ENCODE results near the gene RPS6KA4.

The RPS6KA4 gene

DNA sequence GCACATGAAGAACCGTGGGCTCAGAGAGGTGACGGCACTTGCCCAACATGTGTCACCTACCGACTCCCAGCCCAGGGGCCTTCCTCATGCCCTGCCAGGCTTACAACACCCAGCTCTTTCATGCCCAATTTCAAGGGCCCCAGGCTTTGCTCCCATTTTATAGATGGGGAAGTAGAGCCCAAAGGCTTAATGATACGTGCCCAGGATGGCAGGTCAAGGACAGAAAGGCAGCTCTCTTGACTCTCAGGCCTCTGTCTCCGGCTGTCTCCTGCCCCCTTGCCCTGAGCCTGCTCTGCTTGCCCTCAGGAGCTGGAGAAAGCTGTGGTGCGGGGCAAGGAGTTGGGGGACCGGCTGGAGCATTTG lies 10.0 kb upstream of the RPS6KA4 start:
- TF ChIP-seq, protein P1, sequence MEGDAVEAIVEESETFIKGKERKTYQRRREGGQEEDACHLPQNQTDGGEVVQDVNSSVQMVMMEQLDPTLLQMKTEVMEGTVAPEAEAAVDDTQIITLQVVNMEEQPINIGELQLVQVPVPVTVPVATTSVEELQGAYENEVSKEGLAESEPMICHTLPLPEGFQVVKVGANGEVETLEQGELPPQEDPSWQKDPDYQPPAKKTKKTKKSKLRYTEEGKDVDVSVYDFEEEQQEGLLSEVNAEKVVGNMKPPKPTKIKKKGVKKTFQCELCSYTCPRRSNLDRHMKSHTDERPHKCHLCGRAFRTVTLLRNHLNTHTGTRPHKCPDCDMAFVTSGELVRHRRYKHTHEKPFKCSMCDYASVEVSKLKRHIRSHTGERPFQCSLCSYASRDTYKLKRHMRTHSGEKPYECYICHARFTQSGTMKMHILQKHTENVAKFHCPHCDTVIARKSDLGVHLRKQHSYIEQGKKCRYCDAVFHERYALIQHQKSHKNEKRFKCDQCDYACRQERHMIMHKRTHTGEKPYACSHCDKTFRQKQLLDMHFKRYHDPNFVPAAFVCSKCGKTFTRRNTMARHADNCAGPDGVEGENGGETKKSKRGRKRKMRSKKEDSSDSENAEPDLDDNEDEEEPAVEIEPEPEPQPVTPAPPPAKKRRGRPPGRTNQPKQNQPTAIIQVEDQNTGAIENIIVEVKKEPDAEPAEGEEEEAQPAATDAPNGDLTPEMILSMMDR (IDR thresholded peaks at IDR 0.05), result no peak

DNA sequence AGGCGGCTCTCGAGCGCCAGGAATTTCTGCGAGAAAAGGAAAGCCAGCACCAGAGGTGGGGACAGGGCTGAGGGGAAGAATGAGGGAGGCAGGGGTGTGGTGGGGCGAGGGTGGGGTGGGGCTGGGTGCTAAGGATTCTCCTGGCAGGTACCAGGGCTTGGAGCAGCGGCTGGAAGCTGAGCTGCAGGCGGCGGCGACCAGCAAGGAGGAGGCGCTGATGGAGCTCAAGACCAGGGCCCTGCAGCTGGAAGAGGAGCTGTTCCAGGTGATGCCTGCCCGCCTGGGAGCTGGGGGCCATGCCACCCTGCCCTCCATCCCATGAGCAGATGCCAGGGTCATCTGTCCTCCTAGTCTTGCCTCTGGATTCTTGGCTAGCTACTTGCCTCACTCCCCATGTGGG lies 9.6 kb upstream of the RPS6KA4 start:
- TF ChIP-seq, protein P1 (IDR thresholded peaks at IDR 0.05), result no peak

DNA sequence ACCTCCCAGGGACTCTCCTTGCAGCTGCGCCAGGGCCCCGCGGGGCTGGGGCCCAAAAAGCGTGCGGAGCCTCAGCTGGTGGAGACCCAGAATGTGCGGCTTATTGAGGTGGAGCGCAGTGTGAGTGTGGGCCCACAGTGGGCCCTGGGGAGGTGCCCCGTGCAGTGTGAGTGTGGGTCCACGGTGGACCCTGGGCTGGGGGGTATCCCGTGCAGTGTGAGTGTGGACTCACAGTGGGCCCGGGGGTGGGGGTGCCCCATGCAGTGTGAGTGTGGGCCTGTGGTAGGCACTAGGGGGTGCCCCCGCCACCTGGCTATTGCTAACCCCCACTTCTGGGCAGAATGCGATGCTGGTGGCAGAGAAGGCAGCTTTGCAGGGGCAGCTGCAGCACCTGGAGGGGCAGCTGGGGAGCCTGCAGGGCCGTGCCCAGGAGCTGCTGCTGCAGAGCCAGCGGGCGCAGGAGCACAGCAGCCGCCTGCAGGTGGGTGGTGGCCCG lies 7.8 kb upstream of the RPS6KA4 start:
- TF ChIP-seq, protein P1 (IDR thresholded peaks at IDR 0.05), result no peak

DNA sequence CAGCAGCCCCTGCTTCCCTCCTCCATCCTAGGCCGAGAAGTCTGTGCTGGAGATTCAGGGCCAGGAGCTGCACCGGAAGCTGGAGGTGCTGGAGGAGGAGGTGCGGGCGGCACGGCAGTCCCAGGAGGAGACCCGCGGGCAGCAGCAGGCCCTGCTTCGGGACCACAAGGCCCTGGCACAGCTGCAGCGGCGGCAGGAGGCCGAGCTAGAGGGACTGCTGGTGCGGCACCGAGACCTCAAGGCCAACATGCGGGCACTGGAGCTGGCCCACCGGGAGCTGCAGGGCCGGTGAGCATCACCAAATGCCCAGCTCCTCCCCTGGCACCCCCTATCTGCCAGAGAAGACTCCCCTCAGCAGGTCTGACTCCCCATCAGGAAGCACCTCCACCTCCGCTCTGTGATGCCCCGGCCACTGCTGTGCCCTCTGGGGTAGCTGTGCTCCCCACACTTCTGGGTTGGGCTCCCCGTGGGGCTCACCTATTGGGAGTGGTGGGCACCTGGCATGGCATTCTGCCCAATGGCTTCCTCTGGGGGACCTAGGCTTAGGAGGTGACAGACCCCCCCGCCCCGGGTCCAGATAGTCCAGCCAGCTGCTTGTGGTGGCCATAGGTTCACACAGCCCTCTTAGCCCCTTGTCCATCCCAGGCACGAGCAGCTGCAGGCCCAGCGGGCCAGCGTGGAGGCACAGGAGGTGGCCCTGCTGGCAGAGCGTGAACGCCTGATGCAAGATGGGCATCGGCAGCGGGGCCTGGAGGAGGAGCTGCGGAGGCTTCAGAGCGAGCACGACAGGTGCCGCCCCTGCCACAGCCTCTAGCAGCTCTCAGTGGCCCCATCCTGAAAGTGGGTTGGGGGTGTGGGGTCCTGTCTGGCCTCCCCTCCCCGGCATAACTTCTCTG lies 6.6 kb upstream of the RPS6KA4 start:
- TF ChIP-seq, protein P1 (IDR thresholded peaks at IDR 0.05), result no peak

DNA sequence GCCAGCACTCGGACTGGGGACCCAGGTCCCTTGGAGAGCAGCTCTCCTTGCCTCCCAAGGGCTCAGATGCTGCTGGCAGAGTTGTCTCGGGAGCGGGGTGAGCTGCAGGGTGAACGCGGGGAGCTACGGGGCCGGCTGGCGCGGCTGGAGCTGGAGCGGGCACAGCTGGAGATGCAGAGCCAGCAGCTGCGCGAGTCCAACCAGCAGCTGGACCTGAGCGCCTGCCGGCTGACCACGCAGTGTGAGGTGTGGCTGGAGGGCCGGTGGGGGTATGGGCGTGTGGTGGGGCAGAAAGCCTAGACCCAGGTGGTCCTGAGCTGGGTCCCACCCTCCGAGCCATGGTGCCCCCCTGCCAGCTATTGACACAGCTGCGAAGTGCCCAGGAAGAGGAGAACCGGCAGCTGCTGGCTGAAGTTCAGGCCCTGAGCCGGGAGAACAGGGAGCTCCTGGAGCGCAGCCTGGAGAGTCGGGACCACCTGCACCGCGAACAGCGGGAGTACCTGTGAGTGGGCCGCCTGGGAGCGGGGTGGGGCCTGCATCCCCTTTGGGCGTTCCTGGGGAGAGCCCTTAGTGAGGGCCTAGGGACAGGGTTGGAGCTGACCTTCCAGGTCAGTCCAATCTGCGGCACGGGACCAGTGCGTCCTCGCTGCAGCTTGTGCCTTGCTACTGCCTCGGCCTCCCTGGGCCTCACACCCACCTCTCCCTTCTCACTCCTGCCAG lies 5.8 kb upstream of the RPS6KA4 start:
- TF ChIP-seq, protein P1 (IDR thresholded peaks at IDR 0.05), result no peak

DNA sequence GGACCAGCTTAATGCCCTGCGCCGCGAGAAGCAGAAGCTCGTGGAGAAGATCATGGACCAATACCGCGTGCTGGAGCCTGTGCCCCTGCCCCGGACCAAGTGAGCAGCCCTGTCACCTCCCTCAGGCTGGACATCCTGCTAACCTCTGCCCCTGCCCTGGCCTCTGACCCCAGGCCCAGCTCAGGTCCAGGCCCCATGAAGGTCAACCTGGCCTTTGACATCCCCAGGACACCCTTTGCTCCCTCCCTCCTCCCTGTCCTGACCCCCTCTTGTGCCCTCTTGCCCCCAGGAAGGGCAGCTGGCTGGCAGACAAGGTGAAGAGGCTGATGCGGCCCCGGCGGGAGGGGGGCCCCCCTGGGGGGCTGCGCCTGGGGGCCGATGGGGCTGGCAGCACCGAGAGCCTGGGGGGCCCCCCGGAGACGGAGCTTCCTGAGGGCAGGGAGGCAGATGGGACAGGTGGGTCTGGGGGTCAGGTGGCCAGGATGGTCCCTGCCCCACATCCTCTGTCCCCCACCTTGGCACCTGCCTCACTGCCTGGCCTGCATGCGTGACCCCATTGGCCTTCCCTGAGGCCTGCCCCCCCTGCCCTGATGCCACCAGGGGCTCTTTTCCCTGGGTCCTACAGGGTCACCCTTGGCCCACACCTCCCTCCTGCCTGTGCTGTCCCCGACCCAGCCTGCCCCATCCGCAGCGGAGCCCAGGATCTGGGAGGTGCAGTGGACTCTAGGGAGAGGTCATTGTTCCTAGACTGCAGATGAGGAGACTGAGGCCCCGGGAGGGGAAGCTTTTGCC lies 5.1 kb upstream of the RPS6KA4 start:
- TF ChIP-seq, protein P1 (IDR thresholded peaks at IDR 0.05), result no peak

Measured in LNCAP (cell line).